GM12891 (cell line): ENCODE measurements around the gene KCNQ5.

Source experiments
- POLR2A ChIP-seq: IDR thresholded peaks from 2 replicates; pipeline ENCODE4 v1.6.1; 2011; ENCODE audit warnings: low read depth, low read length, control low read depth
- POLR2AphosphoS5 ChIP-seq: IDR thresholded peaks from 2 replicates; pipeline ENCODE4 v1.6.1; 2011; ENCODE audit warnings: low read depth, low read length, control low read depth
- TAF1 ChIP-seq: IDR thresholded peaks from 2 replicates; pipeline ENCODE4 v1.6.1; 2011; ENCODE audit warnings: low read depth, low read length, control low read depth

- no peak for TF ChIP-seq TAF1
- no peak for TF ChIP-seq POLR2A
- no peak for TF ChIP-seq POLR2AphosphoS5
Observed at GRCh38 chr6:72627539-72627938, 5.7 kb downstream of the KCNQ5 start.
